Urinary bladder (tissue), 4 donors: ENCODE data around the gene LRP6. TPM values are rescaled to one million over a fixed set of nuclear protein-coding genes. Genes with fewer than 3 reads are reported as not detected.
A peak's percentile ranks its signal among the peaks of the same experiment; 100 is the strongest.
"Not testable (repeated sequence)": the region's sequence is repeated elsewhere in the genome, so short reads cannot be mapped to it uniquely, and the experiment has no call there.

Experiments used
- DNase-seq: peaks from one replicate; pipeline ENCODE4 v3.0.0-alpha.2; 2015; ENCODE audit errors: extremely low spot score
- H3K27ac ChIP-seq: one replicate; pipeline ENCODE4 v1.5.1; 2013; ENCODE audit warnings: low read depth, mild to moderate bottlenecking, moderate library complexity
- H3K36me3 ChIP-seq: one replicate; pipeline ENCODE4 v1.6.1; 2013; ENCODE audit warnings: mild to moderate bottlenecking, moderate library complexity; ENCODE audit not compliant: insufficient read depth
- H3K4me1 ChIP-seq: one replicate; pipeline ENCODE4 v1.6.1; 2013; ENCODE audit warnings: mild to moderate bottlenecking, moderate library complexity; ENCODE audit not compliant: insufficient read depth
- H3K4me3 ChIP-seq: one replicate; pipeline ENCODE4 v1.5.1; 2013; ENCODE audit warnings: low read depth, low read length
- WGBS: extraction: QIAGEN DNeasy Blood & Tissue Kit; methylation state at CpG from one replicate; pipeline ENCODE4 v1.1.7; 2013; 5-methylcytosine and 5-hydroxymethylcytosine counted together
- polyA plus RNA-seq: library from polyadenylated mRNA; stranded (reverse); fragments of 200-250 nt; gene quantifications from one replicate; pipeline ENCODE4 v1.2.3, GENCODE V29; 2013
- total RNA-seq: library from RNA; depleted of rRNA; stranded (reverse); fragments of >200 nt; gene quantifications from one replicate; pipeline ENCODE4 v1.2.3, GENCODE V29; 2014
- donor health status: healthy with polysubstance abuse.
- donor health status: healthy.

The LRP6 gene
- total RNA-seq = 98.3 TPM
- polyA plus RNA-seq = 15.4 TPM

GRCh38 chr12:12266873-12267741, at the start of gene LRP6:
Gene LRP6 (minus strand): TSS chr12:12267044. CDS start chr12:12266735, 309 bp downstream.
- Histone ChIP-seq H3K36me3 (no peaks in the 10 kb centered on the region), H3K4me3 (peak within 1 kb of the TSS; percentile 82), H3K4me1 (no peaks in the 10 kb centered on the region), H3K27ac (peak within 1 kb of the TSS; percentile 97)
- under 1% methylated on average over 92 of the region's 92 CpGs for WGBS
- DNase-seq = peak; percentile 82

- H3K4me1 ChIP-seq = no peaks in the 10 kb centered on the region
- no peak overlapping the region for H3K4me3 ChIP-seq
- no peaks in the 10 kb centered on the region for H3K36me3 ChIP-seq
- no peak overlapping the region for H3K27ac ChIP-seq
- no peak for DNase-seq
Observed at GRCh38 chr12:12315838-12316237, 49.0 kb upstream of the LRP6 start.

GRCh38 chr12:12310695-12311094, 43.9 kb upstream of the LRP6 start:
- not testable (repeated sequence) for H3K36me3 ChIP-seq, DNase-seq, H3K4me1 ChIP-seq, H3K4me3 ChIP-seq, H3K27ac ChIP-seq
- 91% methylated on average over 10 of the region's 10 CpGs for WGBS

GRCh38 chr12:12305568-12306300, 38.9 kb upstream of the LRP6 start:
- H3K27ac ChIP-seq = no peak overlapping the region
- WGBS = 82% methylated on average over 7 of the region's 7 CpGs

GRCh38 chr12:12302976-12303375, 36.1 kb upstream of the LRP6 start:
- Histone ChIP-seq H3K4me3 (no peak overlapping the region), H3K36me3 (no peaks in the 10 kb centered on the region), H3K27ac (no peak overlapping the region), H3K4me1 (no peaks in the 10 kb centered on the region)
- WGBS = 97% methylated on average over 2 of the region's 2 CpGs
- no peak for DNase-seq

More at GRCh38 chr12:12305568-12306300, 38.9 kb upstream of the LRP6 start:
- Histone ChIP-seq H3K36me3 (no peaks in the 10 kb centered on the region), H3K4me3 (no peak overlapping the region), H3K4me1 (no peaks in the 10 kb centered on the region)
- DNase-seq = no peak

- 92% methylated on average over 2 of the region's 2 CpGs for WGBS
- Histone ChIP-seq H3K27ac (no peak overlapping the region), H3K4me1 (no peaks in the 10 kb centered on the region), H3K4me3 (no peak overlapping the region), H3K36me3 (no peaks in the 10 kb centered on the region)
- DNase-seq = no peak
Observed at GRCh38 chr12:12301122-12301521, 34.3 kb upstream of the LRP6 start.

- no peak overlapping the region for H3K27ac ChIP-seq
- H3K4me1 ChIP-seq = no peaks in the 10 kb centered on the region
- no peak overlapping the region for H3K4me3 ChIP-seq
- 80% methylated on average over 8 of the region's 8 CpGs for WGBS
- DNase-seq = no peak
- no peaks in the 10 kb centered on the region for H3K36me3 ChIP-seq
Observed at GRCh38 chr12:12297201-12297830, 30.5 kb upstream of the LRP6 start.

GRCh38 chr12:12294215-12295005, 27.6 kb upstream of the LRP6 start:
- no peaks in the 10 kb centered on the region for H3K36me3 ChIP-seq
- H3K27ac ChIP-seq = no peak overlapping the region
- no peaks in the 10 kb centered on the region for H3K4me1 ChIP-seq
- no peak for DNase-seq
- 60% methylated on average over 5 of the region's 5 CpGs for WGBS
- no peak overlapping the region for H3K4me3 ChIP-seq

- Histone ChIP-seq H3K4me1 (no peaks in the 10 kb centered on the region), H3K27ac (no peak overlapping the region), H3K36me3 (no peaks in the 10 kb centered on the region), H3K4me3 (no peak overlapping the region)
- no peak for DNase-seq
- WGBS = 81% methylated on average over 1 of the region's 1 CpG
Observed at GRCh38 chr12:12290206-12290605, 23.4 kb upstream of the LRP6 start.

- no peak overlapping the region for H3K27ac ChIP-seq
- no peak for DNase-seq
- no peaks in the 10 kb centered on the region for H3K36me3 ChIP-seq
- no peak overlapping the region for H3K4me3 ChIP-seq
- H3K4me1 ChIP-seq = no peaks in the 10 kb centered on the region
- 97% methylated on average over 5 of the region's 5 CpGs for WGBS
Observed at GRCh38 chr12:12286441-12286840, 19.6 kb upstream of the LRP6 start.

GRCh38 chr12:12282761-12283425, 16.0 kb upstream of the LRP6 start:
- no peak overlapping the region for H3K27ac ChIP-seq
- no peak for DNase-seq
- no peak overlapping the region for H3K4me3 ChIP-seq
- WGBS = 27% methylated on average over 7 of the region's 7 CpGs
- no peaks in the 10 kb centered on the region for H3K4me1 ChIP-seq
- H3K36me3 ChIP-seq = no peaks in the 10 kb centered on the region

GRCh38 chr12:12282202-12282601, 15.4 kb upstream of the LRP6 start:
- Histone ChIP-seq H3K36me3 (no peaks in the 10 kb centered on the region), H3K4me1 (no peaks in the 10 kb centered on the region), H3K4me3 (no peak overlapping the region), H3K27ac (no peak overlapping the region)
- DNase-seq = no peak
- 84% methylated on average over 3 of the region's 3 CpGs for WGBS

GRCh38 chr12:12281134-12281533, 14.3 kb upstream of the LRP6 start:
- Histone ChIP-seq H3K27ac (no peak overlapping the region), H3K4me1 (no peaks in the 10 kb centered on the region), H3K4me3 (no peak overlapping the region), H3K36me3 (no peaks in the 10 kb centered on the region)
- DNase-seq = no peak
- 94% methylated on average over 1 of the region's 1 CpG for WGBS
